Effector memory CD4-positive, alpha-beta T cell (primary cell): ENCODE data around the gene OPTN.
A peak's percentile ranks its signal among the peaks of the same experiment; 100 is the strongest.
"Not testable (repeated sequence)": the region's sequence is repeated elsewhere in the genome, so short reads cannot be mapped to it uniquely, and the experiment has no call there.

Experiments
- DNase-seq, 3 donors: peaks; one replicate each; pipeline ENCODE4 v3.0.0-alpha.2; 2020
- H3K27ac ChIP-seq: 2 replicates; pipeline ENCODE4 v1.7.0; 2013; ENCODE audit warnings: mild to moderate bottlenecking, low read length, moderate library complexity; ENCODE audit not compliant: insufficient read depth, poor library complexity, severe bottlenecking
- H3K27me3 ChIP-seq: replicated peaks from 2 replicates; pipeline ENCODE4 v1.7.0; 2013; ENCODE audit warnings: mild to moderate bottlenecking, low read length; ENCODE audit not compliant: insufficient read depth, control insufficient read depth, poor library complexity, severe bottlenecking
- H3K36me3 ChIP-seq: 2 replicates; pipeline ENCODE4 v1.7.0; 2013; ENCODE audit warnings: mild to moderate bottlenecking, low read length, moderate library complexity; ENCODE audit not compliant: control insufficient read depth, insufficient read depth
- H3K4me1 ChIP-seq: 2 replicates; pipeline ENCODE4 v1.7.0; 2013; ENCODE audit warnings: low read length, mild to moderate bottlenecking; ENCODE audit not compliant: control insufficient read depth, insufficient read depth, poor library complexity, severe bottlenecking
- H3K4me3 ChIP-seq: 2 replicates; pipeline ENCODE4 v1.7.0; 2013; ENCODE audit warnings: low read length, low read depth, mild to moderate bottlenecking; ENCODE audit not compliant: insufficient read depth, poor library complexity, severe bottlenecking
- H3K9me3 ChIP-seq: 2 replicates; pipeline ENCODE4 v1.7.0; 2013; ENCODE audit warnings: mild to moderate bottlenecking, low read length, moderate library complexity; ENCODE audit not compliant: control insufficient read depth

The OPTN gene

DNA sequence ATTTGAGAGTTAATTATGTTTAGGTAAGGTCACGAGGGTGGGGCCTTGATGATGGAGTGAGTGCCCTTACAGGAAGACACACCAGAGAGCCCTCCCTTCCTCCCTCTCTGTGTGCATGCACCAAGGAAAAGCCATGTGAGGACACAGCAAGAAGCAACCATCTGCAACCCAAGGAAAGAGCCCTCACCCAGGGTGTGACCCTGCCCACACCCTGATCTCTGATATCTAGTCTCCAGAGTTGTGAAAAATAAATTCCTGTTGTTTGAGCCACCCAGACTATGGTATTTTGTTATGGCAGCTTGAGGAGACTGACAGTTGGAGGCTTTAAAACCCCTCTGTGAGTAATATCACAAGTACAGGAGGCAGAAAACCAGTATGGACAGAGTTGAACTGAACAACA is 46.4 kb downstream of the OPTN start:
- no peaks in the 10 kb centered on the region for H3K27me3 ChIP-seq
- no peak for DNase-seq
- H3K4me3 ChIP-seq = no peak overlapping the region
- no peaks in the 10 kb centered on the region for H3K9me3 ChIP-seq
- peaks cover 6% of the 10 kb centered on the region for H3K36me3 ChIP-seq
- no peaks in the 10 kb centered on the region for H3K4me1 ChIP-seq
- no peak overlapping the region for H3K27ac ChIP-seq

- peaks cover 5% of the 10 kb centered on the region for H3K36me3 ChIP-seq
- no peaks in the 10 kb centered on the region for H3K9me3 ChIP-seq
- no peak for DNase-seq
- H3K4me1 ChIP-seq = no peaks in the 10 kb centered on the region
- no peak overlapping the region for H3K4me3 ChIP-seq
- H3K27ac ChIP-seq = no peak overlapping the region
- no peaks in the 10 kb centered on the region for H3K27me3 ChIP-seq
These were observed 47.2 kb downstream of the OPTN start for GRCh38 chr10:13147161-13147560.

DNA sequence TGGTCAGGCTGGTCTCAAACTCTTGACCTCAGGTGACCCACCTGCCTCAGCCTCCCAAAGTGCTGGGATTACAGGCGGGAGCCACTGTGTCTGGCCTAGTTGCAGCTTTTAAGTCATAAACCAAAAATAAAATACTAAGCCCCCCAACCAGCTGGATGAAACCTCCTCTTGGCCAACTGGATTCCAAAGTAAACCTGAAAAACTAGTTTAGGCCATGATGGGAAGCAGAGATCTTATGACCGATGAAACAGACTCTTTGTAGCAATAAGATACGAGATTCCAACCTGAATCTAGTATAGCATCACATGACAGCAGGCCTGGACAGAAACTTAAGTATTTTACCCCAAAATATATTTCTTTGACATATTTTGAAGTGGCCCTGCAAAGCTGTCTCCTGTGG is 52.3 kb downstream of the OPTN start:
- H3K4me1 ChIP-seq = no peaks in the 10 kb centered on the region
- DNase-seq = no peak
- H3K27ac ChIP-seq = no peak overlapping the region
- no peaks in the 10 kb centered on the region for H3K9me3 ChIP-seq
- H3K4me3 ChIP-seq = no peak overlapping the region
- no peaks in the 10 kb centered on the region for H3K36me3 ChIP-seq
- H3K27me3 ChIP-seq = no peaks in the 10 kb centered on the region

DNA sequence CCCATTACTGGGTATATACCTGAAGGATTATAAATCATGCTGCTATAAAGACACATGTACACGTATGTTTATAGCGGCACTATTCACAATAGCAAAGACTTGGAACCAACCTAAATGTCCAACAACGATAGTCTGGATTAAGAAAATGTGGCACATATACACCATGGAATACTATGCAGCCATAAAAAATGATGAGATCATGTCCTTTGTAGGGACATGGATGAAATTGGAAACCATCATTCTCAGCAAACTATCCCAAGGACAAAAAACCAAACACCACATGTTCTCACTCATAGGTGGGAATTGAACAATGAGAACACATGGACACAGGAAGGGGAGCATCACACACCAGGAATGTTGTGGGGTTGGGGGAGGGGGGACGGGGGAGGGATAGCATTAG is 55.9 kb downstream of the OPTN start:
- H3K27ac ChIP-seq, H3K36me3 ChIP-seq: not testable (repeated sequence)

DNA sequence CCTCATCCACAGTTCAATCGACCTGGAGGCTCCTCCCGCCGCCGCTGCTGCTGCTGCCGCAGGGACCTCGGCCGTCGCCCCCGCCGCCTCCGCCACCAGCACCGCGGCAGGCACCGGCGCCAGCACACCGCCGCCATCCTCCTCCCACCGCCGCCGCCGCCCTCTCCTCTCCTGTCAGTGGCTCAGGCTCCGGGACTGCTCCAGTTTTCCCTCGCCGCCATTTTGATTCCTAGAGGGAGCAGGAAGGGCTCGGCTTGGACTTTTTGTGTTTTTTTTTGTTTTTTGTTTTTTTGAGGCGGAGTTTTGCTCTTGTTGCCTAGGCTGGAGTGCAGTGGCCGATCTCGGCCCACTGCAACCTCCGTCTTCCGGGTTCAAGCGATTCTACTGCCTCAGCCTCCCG is 58.4 kb downstream of the OPTN start:
- no peaks in the 10 kb centered on the region for H3K36me3 ChIP-seq
- H3K27ac ChIP-seq = no peak overlapping the region
- H3K4me1 ChIP-seq = peaks cover 4% of the 10 kb centered on the region
- peak in 1 of 3 donors; percentile 12 for DNase-seq
- H3K4me3 ChIP-seq = no peak overlapping the region
- H3K9me3 ChIP-seq = no peaks in the 10 kb centered on the region
- no peaks in the 10 kb centered on the region for H3K27me3 ChIP-seq

More for the DNA sequence above, 55.9 kb downstream of the OPTN start:
- not testable (repeated sequence) for DNase-seq, H3K27me3 ChIP-seq, H3K9me3 ChIP-seq, H3K4me3 ChIP-seq, H3K4me1 ChIP-seq

DNA sequence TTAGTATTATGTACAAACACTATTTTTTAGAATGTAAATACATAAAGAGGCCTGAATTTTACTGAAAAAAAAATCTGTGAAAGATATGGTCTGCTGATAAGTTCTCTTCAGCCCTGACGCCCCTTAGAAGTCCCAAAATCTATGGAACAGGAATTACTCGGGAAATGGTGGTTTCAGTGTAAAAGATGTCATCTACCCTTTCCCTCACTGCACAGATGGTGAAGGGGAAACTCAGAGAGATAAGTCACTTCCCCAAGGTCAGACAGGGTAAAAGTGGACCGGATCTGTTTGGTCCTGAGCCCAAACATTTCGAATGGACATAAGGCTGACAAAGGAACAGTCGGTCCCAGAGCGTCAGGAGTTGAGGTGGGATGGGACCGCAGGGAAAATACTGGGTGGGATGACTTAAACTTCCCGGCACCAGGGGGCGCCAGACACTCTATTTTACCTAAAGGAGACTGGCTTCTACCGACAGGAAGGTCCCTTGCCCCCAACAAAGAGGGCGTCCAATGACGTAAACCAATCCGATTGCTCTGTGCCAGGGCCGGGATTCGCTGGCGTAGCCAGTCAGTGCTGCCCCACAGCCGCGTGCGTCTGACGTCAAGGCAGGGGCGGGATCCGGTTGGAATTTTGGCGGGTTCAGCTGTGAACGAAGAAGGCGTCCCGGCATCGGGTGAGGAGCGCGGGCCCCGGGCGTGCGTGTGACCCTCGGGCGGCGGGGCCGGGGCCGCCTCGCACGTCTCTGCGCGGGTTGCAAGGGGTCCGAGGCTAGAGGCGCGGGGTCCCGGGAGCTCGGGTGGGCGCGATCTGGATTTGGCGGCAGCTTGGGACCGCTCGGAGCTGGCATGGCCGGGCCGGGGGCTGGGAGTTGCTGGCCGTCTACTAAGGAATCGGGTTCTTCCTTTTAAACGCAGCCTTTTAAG is 61.2 kb downstream of the OPTN start, which contains the start of gene MCM10:
TSS of gene MCM10 (plus strand) at position 625 of the 923 bp plus-strand sequence. CDS start 2,645 bp downstream, outside the sequence.
- peak; percentile 92 to 98 (median 95) for DNase-seq
- Histone ChIP-seq H3K9me3 (no peaks in the 10 kb centered on the region), H3K27me3 (no peaks in the 10 kb centered on the region), H3K36me3 (no peaks in the 10 kb centered on the region), H3K27ac (no peak within 1 kb of the TSS), H3K4me3 (peak within 1 kb of the TSS; percentile 68), H3K4me1 (peaks cover 4% of the 10 kb centered on the region)

GRCh38 chr10:13161857-13162271 is 61.9 kb downstream of the OPTN start:
- Histone ChIP-seq H3K4me1 (peaks cover 4% of the 10 kb centered on the region), H3K4me3 (peak overlapping the region; percentile 68), H3K27ac (no peak overlapping the region), H3K27me3 (no peaks in the 10 kb centered on the region), H3K36me3 (no peaks in the 10 kb centered on the region), H3K9me3 (no peaks in the 10 kb centered on the region)
- DNase-seq = no peak

DNA sequence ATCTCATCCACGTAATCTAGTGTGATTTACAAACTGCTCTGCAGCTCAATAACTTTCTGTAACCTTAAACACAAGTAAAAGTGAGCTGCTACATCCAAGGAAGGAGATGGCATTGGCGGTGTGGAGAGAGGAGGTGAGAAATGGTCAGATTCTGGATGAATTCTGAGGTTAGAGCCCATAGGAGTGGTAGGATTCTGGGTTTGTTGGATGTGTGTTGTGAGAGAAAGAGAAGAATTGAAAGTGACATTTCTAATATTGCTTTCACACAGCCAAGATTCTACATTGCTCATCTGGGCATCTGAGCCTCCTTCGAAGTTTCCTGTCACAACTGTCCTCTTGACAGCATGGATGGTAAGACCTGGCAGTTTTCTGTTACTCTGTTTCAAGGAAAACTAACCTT is 63.9 kb downstream of the OPTN start:
- Histone ChIP-seq H3K36me3 (no peaks in the 10 kb centered on the region), H3K9me3 (no peaks in the 10 kb centered on the region), H3K27me3 (no peaks in the 10 kb centered on the region), H3K4me3 (no peak overlapping the region), H3K27ac (no peak overlapping the region), H3K4me1 (peaks cover 4% of the 10 kb centered on the region)
- no peak for DNase-seq

DNA sequence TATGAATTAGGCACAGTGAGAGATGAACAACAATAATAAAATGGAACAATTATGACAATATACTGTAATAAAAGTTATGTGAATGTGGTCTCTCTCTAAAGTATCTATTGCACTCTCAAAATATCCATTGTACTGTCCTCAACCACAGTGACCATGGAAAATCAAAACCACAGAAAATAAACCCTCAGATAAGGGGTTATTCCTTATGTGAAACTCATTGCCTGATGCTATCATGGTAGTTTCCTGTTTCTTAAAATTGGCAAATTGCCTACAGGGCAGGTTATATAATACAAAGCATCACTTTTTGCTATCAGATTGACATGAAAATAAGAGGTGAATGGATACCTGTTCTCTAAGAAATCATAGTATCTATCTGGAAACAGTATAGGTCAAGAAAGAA is 65.2 kb downstream of the OPTN start:
- DNase-seq = no peak
- no peaks in the 10 kb centered on the region for H3K27me3 ChIP-seq
- H3K9me3 ChIP-seq = no peaks in the 10 kb centered on the region
- H3K4me1 ChIP-seq = peaks cover 4% of the 10 kb centered on the region
- no peaks in the 10 kb centered on the region for H3K36me3 ChIP-seq
- H3K27ac ChIP-seq = no peak overlapping the region
- H3K4me3 ChIP-seq = no peak overlapping the region

- H3K4me1 ChIP-seq = no peaks in the 10 kb centered on the region
- no peak overlapping the region for H3K4me3 ChIP-seq
- no peak for DNase-seq
- no peaks in the 10 kb centered on the region for H3K9me3 ChIP-seq
- H3K27ac ChIP-seq = no peak overlapping the region
- no peaks in the 10 kb centered on the region for H3K36me3 ChIP-seq
- H3K27me3 ChIP-seq = no peaks in the 10 kb centered on the region
These were observed 67.6 kb downstream of the OPTN start for GRCh38 chr10:13167568-13167967.
